HepG2 (cell line): ENCODE data around the gene CD14. TPM values are rescaled to one million over a fixed set of nuclear protein-coding genes. Genes with fewer than 3 reads are reported as not detected.

Experiments
- ATAC-seq: fragments of 200-7000 bp; cut with Tn5 transposase; 3 replicates; pipeline ENCODE4 v1.9.1; 2020; ENCODE audit warnings: mild to moderate bottlenecking, moderate library complexity
- BruUV-seq: library from RNA; stranded (reverse); fragments of 400-500 nt; replicated peaks from 2 replicates; lab custom pipeline; 2021; lab: Mats Ljungman, UMichigan
- CTCF ChIA-PET: fragments of 300-600 bp; formaldehyde crosslinking; extraction: SDS; loops from one replicate; lab custom pipeline; 2021; ENCODE audit warnings: low total read pairs, inconsistent platforms, low intra/inter-chr PET ratio; lab: Yijun Ruan, JAX
- POLR2A ChIA-PET: fragments of 350-600 bp; sonication (Branson Sonifier 250); formaldehyde crosslinking; loops from one replicate; lab custom pipeline; 2020; ENCODE audit warnings: antibody characterized with exemption, inconsistent platforms; lab: Yijun Ruan, JAX
- DNase-seq: peaks from one replicate; pipeline ENCODE4 v3.0.0-alpha.2; 2015; ENCODE audit warnings: low spot score
- FAIRE-seq: peaks from 3 replicates; lab custom pipeline; 2011; peaks lifted over from hg19 to GRCh38; lab: Jason Lieb, UNC
- H2AFZ ChIP-seq: one replicate; pipeline ENCODE4 v1.6.1; 2011; ENCODE audit warnings: low read length, inconsistent platforms
- H3K27ac ChIP-seq: fragments of 300-600 bp; 3 replicates; pipeline ENCODE4 v1.8.0; 2011; ENCODE audit warnings: mixed run types, mild to moderate bottlenecking, mixed read lengths, low read length, inconsistent platforms; ENCODE audit not compliant: insufficient read depth; ENCODE audit errors: extremely low read length
- H3K27me3 ChIP-seq, 2 experiments: fragments of 200-600 bp in 1 of 2; 2 replicates in 1 of 2; 3 replicates in 1 of 2; pipeline versions ENCODE4 v1.6.0 to v1.8.0; 2011; ENCODE audit warnings: low read length in 2 of 2, mild to moderate bottlenecking in 2 of 2, moderate library complexity in 2 of 2, inconsistent platforms in 1 of 2; ENCODE audit not compliant: insufficient read depth in 2 of 2, control insufficient read depth in 1 of 2
- H3K36me3 ChIP-seq, 2 experiments: fragments of 200-600 bp in 1 of 2; replicated peaks in 1 of 2; 2 replicates in 1 of 2; 3 replicates in 1 of 2; pipeline versions ENCODE4 v1.5.1 to v1.8.0; 2011; ENCODE audit warnings: low read length in 2 of 2, inconsistent platforms in 1 of 2; ENCODE audit not compliant: insufficient read depth in 2 of 2, control insufficient read depth in 1 of 2
- H3K4me1 ChIP-seq: 2 replicates; pipeline ENCODE4 v1.5.1; 2012; ENCODE audit warnings: low read length, inconsistent platforms; ENCODE audit not compliant: insufficient read depth
- H3K4me2 ChIP-seq: 2 replicates; pipeline ENCODE4 v1.6.0; 2011; ENCODE audit warnings: low read depth, low read length, inconsistent platforms
- H3K4me3 ChIP-seq, 3 experiments: fragments of 200-600 bp in 1 of 3; sonication (generic), shearing (Covaris generic) in 1 of 3; replicated peaks in 1 of 3; 2 replicates each; pipeline ENCODE4 v1.5.1; 2011 to 2016; ENCODE audit warnings: low read length in 3 of 3, inconsistent platforms in 2 of 3, low read depth in 2 of 3, mild to moderate bottlenecking in 2 of 3, control low read depth in 1 of 3, mixed read lengths in 1 of 3; ENCODE audit not compliant: insufficient read depth in 1 of 3
- H3K79me2 ChIP-seq: one replicate; pipeline ENCODE4 v1.6.1; 2011; ENCODE audit warnings: low read length, inconsistent platforms; ENCODE audit not compliant: insufficient read depth
- H3K9ac ChIP-seq: 2 replicates; pipeline ENCODE4 v1.6.0; 2011; ENCODE audit warnings: mild to moderate bottlenecking, low read depth, low read length, inconsistent platforms; ENCODE audit not compliant: insufficient read depth
- H3K9me3 ChIP-seq: 2 replicates; pipeline ENCODE4 v1.5.1; 2012; ENCODE audit warnings: mild to moderate bottlenecking, low read length
- H4K20me1 ChIP-seq: 2 replicates; pipeline ENCODE4 v1.6.0; 2011; ENCODE audit warnings: inconsistent platforms, mild to moderate bottlenecking, low read length, moderate library complexity; ENCODE audit not compliant: insufficient read depth
- DMAP1 ChIP-seq: IDR thresholded peaks from 2 replicates; pipeline ENCODE4 v1.6.1; 2016
- EED ChIP-seq: sonication (generic); formaldehyde crosslinking; IDR thresholded peaks from 2 replicates; pipeline ENCODE4 v1.5.0; 2020; ENCODE audit warnings: mild to moderate bottlenecking, missing genetic modification reagents
- ELF1 ChIP-seq: sonication (generic); formaldehyde crosslinking; IDR thresholded peaks from 2 replicates; pipeline ENCODE4 v1.4.0; 2020; ENCODE audit warnings: missing genetic modification reagents
- FOXC1 ChIP-seq: sonication (generic); formaldehyde crosslinking; IDR thresholded peaks from 2 replicates; pipeline ENCODE4 v1.8.0; 2022; ENCODE audit warnings: mild to moderate bottlenecking, missing genetic modification reagents, borderline replicate concordance
- GZF1 ChIP-seq: sonication (generic); formaldehyde crosslinking; IDR thresholded peaks from 2 replicates; pipeline ENCODE4 v1.5.1; 2020; ENCODE audit warnings: mild to moderate bottlenecking, missing genetic modification reagents
- PHB2 ChIP-seq: fragments of 450-650 bp; IDR thresholded peaks from 2 replicates; pipeline ENCODE4 v1.6.1; 2018; ENCODE audit not compliant: partially characterized antibody
- POLR2AphosphoS5 ChIP-seq: IDR thresholded peaks from 2 replicates; pipeline ENCODE4 v1.6.1; 2012; ENCODE audit warnings: low read depth, low read length
- RBM22 ChIP-seq: fragments of 200-400 bp; formaldehyde crosslinking; optimal IDR thresholded peaks from 2 replicates; pipeline ENCODE3; 2017; ENCODE audit warnings: mild to moderate bottlenecking, low read length, moderate library complexity
- SSRP1 ChIP-seq: IDR thresholded peaks from 2 replicates; pipeline ENCODE4 v1.6.1; 2016; ENCODE audit warnings: control low read depth
- TBX2 ChIP-seq: sonication (generic); formaldehyde crosslinking; IDR thresholded peaks from 2 replicates; pipeline ENCODE4 v1.5.0; 2020; ENCODE audit warnings: missing genetic modification reagents, mild to moderate bottlenecking, borderline replicate concordance
- ZFYVE20 ChIP-seq: sonication (generic); formaldehyde crosslinking; IDR thresholded peaks from 2 replicates; pipeline ENCODE4 v1.8.0; 2023; ENCODE audit warnings: low read depth, mild to moderate bottlenecking, moderate library complexity, missing genetic modification reagents, borderline replicate concordance
- ZHX1 ChIP-seq: sonication (generic); formaldehyde crosslinking; IDR thresholded peaks from 2 replicates; pipeline ENCODE4 v1.8.1; 2022; ENCODE audit warnings: low read depth, mild to moderate bottlenecking, missing genetic modification reagents
- ZNF101 ChIP-seq: sonication (generic); formaldehyde crosslinking; IDR thresholded peaks from 2 replicates; pipeline ENCODE4 v1.4.0; 2020; ENCODE audit warnings: mild to moderate bottlenecking, low read depth, missing genetic modification reagents, borderline replicate concordance
- ZNF160 ChIP-seq: sonication (generic); formaldehyde crosslinking; IDR thresholded peaks from 2 replicates; pipeline ENCODE4 v1.8.0; 2022; ENCODE audit warnings: mild to moderate bottlenecking, inconsistent platforms, missing genetic modification reagents
- ZNF232 ChIP-seq: sonication (generic); formaldehyde crosslinking; IDR thresholded peaks from 2 replicates; pipeline ENCODE4 v1.4.0; 2020; ENCODE audit warnings: missing genetic modification reagents, borderline replicate concordance
- ZNF276 ChIP-seq: sonication (generic); formaldehyde crosslinking; IDR thresholded peaks from 2 replicates; pipeline ENCODE4 v1.4.0; 2020; ENCODE audit warnings: mild to moderate bottlenecking, low read depth, missing genetic modification reagents
- ZNF800 ChIP-seq: sonication (generic); formaldehyde crosslinking; IDR thresholded peaks from 2 replicates; pipeline ENCODE4 v1.4.0; 2020; ENCODE audit warnings: missing genetic modification reagents
- ZSCAN21 ChIP-seq: sonication (generic); formaldehyde crosslinking; IDR thresholded peaks from 2 replicates; pipeline ENCODE4 v1.8.0; 2022; ENCODE audit warnings: mild to moderate bottlenecking, missing genetic modification reagents, moderate library complexity, borderline replicate concordance
- WGBS: methylation state at CpG from one replicate; pipeline ENCODE4 v1.1.6; 2017; ENCODE audit warnings: low lambda C conversion rate; 5-methylcytosine and 5-hydroxymethylcytosine counted together
- in situ Hi-C: cut with HindIII; loops from 2 replicates; pipeline ENCODE4 v1.10.0; 2017; ENCODE audit warnings: low pct_unique_long_range_greater_than_20kb; ENCODE audit not compliant: extremely low pct_ligation_motif_present
- intact Hi-C: fragments of 100-400 bp; cut with micrococcal nuclease; formaldehyde crosslinking; loops from one replicate; pipeline ENCODE4 v1.10.0; 2022; ENCODE audit not compliant: unreplicated experiment
- polyA plus RNA-seq, 8 experiments: library from polyadenylated mRNA; depleted of rRNA in 3 of 8; stranded (reverse) in 7 of 8; unstranded in 1 of 8; fragments of >200 nt; fragmentation: Illumina TruSeq in 4 of 8; extraction: Trizol in 4 of 8; gene quantifications; 2 replicates each; pipeline versions ENCODE4 v1.2.1 to v1.2.3, GENCODE V29; 2011 to 2016; ENCODE audit warnings: low read depth in 4 of 8, missing spikeins in 1 of 8, mixed read lengths in 1 of 8; ENCODE audit not compliant: insufficient read depth in 1 of 8
- total RNA-seq, 5 experiments: library from RNA; depleted of rRNA; stranded (reverse); fragments of >200 nt; fragmentation: Illumina TruSeq; extraction: Trizol; gene quantifications; 2 replicates each; pipeline ENCODE4 v1.2.3, GENCODE V29; 2016; ENCODE audit warnings: low read depth in 1 of 5

Gene CD14
- total and polyA plus RNA-seq, 2 of the 13 experiments (the other 11 are each of a cell fraction or from before 2014, with no cell fraction given), result 1.7 to 4.7 TPM

- peak; percentile 31 for ATAC-seq
- FAIRE-seq, result no peak
- H4K20me1 ChIP-seq, result no peaks in the 10 kb centered on the region
- intact Hi-C loops (loop anchor here (2.0 to 10.0 kb wide), 3 partner anchors 44 to 242 kb away; partner anchors contain the start of genes ANKHD1, HARS1 and HARS2), in situ Hi-C loops (no loop called here)
- no TSS peak for BruUV-seq
- H3K79me2 ChIP-seq, result peaks cover 33% of the 10 kb centered on the region
- peak overlapping the region; percentile 78 for H3K9ac ChIP-seq
- peak overlapping the region; percentile 82 to 98 (median 95) for H3K4me3 ChIP-seq
- ChIA-PET POLR2A (interaction anchor here (0.9 to 2.6 kb wide), 25 partner anchors 9 to 354 kb away, joined by 3 to 84 read pairs (median 6); partner anchors contain the start of genes ANKHD1, APBB3, CD14 and EIF4EBP3), CTCF (no interaction called here)
- peaks cover 10 to 48% of the 10 kb centered on the region in 2 experiments; a peak in 4 of 5 replicates for H3K36me3 ChIP-seq
- no peak for DNase-seq
- TF ChIP-seq ZSCAN21 (CRISPR knock-in tag) (0 out of 2 replicates have a peak, but pooled peaks have one; percentile 10), RBM22 (peak; percentile 8), ZHX1 (CRISPR knock-in tag) (no peak), FOXC1 (CRISPR knock-in tag) (no peak), ELF1 (CRISPR knock-in tag) (no peak), POLR2AphosphoS5 (no peak), ZNF232 (CRISPR knock-in tag) (no peak), TBX2 (no peak), PHB2 (no peak), GZF1 (CRISPR knock-in tag) (no peak), ZNF160 (peak; percentile 54; the same call in 1 of the 2 replicates), DMAP1 (CRISPR knock-in tag) (no peak), EED (CRISPR knock-in tag) (no peak), ZNF800 (CRISPR knock-in tag) (peak; percentile 19; the same call in 1 of the 2 replicates), SSRP1 (CRISPR knock-in tag) (peak; percentile 95; the same call in 1 of the 2 replicates), ZFYVE20 (CRISPR knock-in tag) (0 out of 2 replicates have a peak, but pooled peaks have one; percentile 2), ZNF276 (CRISPR knock-in tag) (peak; percentile 34; the same call in 1 of the 2 replicates), ZNF101 (CRISPR knock-in tag) (no peak)
- under 1% methylated on average over 19 of the region's 27 CpGs for WGBS
- H2AFZ ChIP-seq, result no peak overlapping the region
- no peaks in the 10 kb centered on the region; a peak in 2 of 5 replicates for H3K27me3 ChIP-seq
- H3K4me1 ChIP-seq, result peaks cover 32% of the 10 kb centered on the region
- H3K27ac ChIP-seq, result peak overlapping the region; percentile 69
- no peaks in the 10 kb centered on the region for H3K9me3 ChIP-seq
- peak overlapping the region; percentile 90 for H3K4me2 ChIP-seq
Measured at GRCh38 chr5:140647042-140647419, 14.1 kb upstream of the CD14 start.
